Endothelial cell of umbilical vein (primary cell): Measurements from ENCODE around the gene ST6GALNAC3. TPM values are rescaled to one million over a fixed set of nuclear protein-coding genes. Genes with fewer than 3 reads are reported as not detected.

Experiments
- BruUV-seq: library from RNA; stranded (reverse); fragments of 400-500 nt; replicated peaks from 2 replicates; lab custom pipeline; 2021; lab: Mats Ljungman, UMichigan
- CTCF ChIA-PET: fragments of 300-600, 350-600 bp; sonication (Branson Sonifier 250); formaldehyde crosslinking; loops from one replicate; lab custom pipeline; 2021; ENCODE audit warnings: antibody characterized with exemption, inconsistent platforms; lab: Charles Lee
- POLR2A ChIA-PET: fragments of 300-600, 350-600 bp; sonication (Branson Sonifier 250); formaldehyde crosslinking; loops from one replicate; lab custom pipeline; 2021; ENCODE audit warnings: antibody characterized with exemption, inconsistent platforms; lab: Charles Lee
- DNase-seq: peaks from one replicate; pipeline ENCODE4 v3.0.0-alpha.2; 2011; ENCODE audit warnings: low read depth, low spot score
- FAIRE-seq: peaks from 2 replicates; lab custom pipeline; 2011; peaks lifted over from hg19 to GRCh38; lab: Jason Lieb, UNC
- H2AFZ ChIP-seq: 2 replicates; pipeline ENCODE4 v1.6.0; 2012; ENCODE audit warnings: low read depth, low read length, control low read depth, inconsistent platforms
- H3K27ac ChIP-seq: 2 replicates; pipeline ENCODE4 v1.5.1; 2011; ENCODE audit warnings: low read depth, mild to moderate bottlenecking, control low read depth, low read length, moderate library complexity; ENCODE audit not compliant: insufficient read depth
- H3K27me3 ChIP-seq, 2 experiments: 2 replicates each; pipeline versions ENCODE4 v1.6.0 to v1.6.1; 2011; ENCODE audit warnings: low read length in 2 of 2, mixed read lengths in 1 of 2; ENCODE audit not compliant: control insufficient read depth in 2 of 2, insufficient read depth in 2 of 2
- H3K36me3 ChIP-seq, 2 experiments: 2 replicates in 1 of 2; 3 replicates in 1 of 2; pipeline ENCODE4 v1.5.1; 2011; ENCODE audit warnings: low read length in 2 of 2, mild to moderate bottlenecking in 1 of 2, moderate library complexity in 1 of 2; ENCODE audit not compliant: control insufficient read depth in 2 of 2, insufficient read depth in 2 of 2; ENCODE audit errors: extremely low read depth in 1 of 2
- H3K4me1 ChIP-seq: 3 replicates; pipeline ENCODE4 v1.5.1; 2011; ENCODE audit warnings: mild to moderate bottlenecking, low read length; ENCODE audit not compliant: control insufficient read depth, insufficient read depth; ENCODE audit errors: extremely low read depth
- H3K4me2 ChIP-seq: 2 replicates; pipeline ENCODE4 v1.6.1; 2011; ENCODE audit warnings: low read length, control low read depth, mixed read lengths; ENCODE audit not compliant: insufficient read depth
- H3K4me3 ChIP-seq, 3 experiments: fragments of 200-600 bp in 1 of 3; sonication (generic), shearing (Covaris generic) in 1 of 3; replicated peaks in 1 of 3; 2 replicates each; pipeline ENCODE4 v1.5.1; 2011 to 2016; ENCODE audit warnings: control low read depth in 3 of 3, low read length in 3 of 3, mild to moderate bottlenecking in 2 of 3, inconsistent platforms in 1 of 3, low read depth in 1 of 3, moderate library complexity in 1 of 3; ENCODE audit not compliant: insufficient read depth in 1 of 3
- H3K79me2 ChIP-seq: 2 replicates; pipeline ENCODE4 v1.6.0; 2012; ENCODE audit warnings: low read length, inconsistent platforms; ENCODE audit not compliant: control insufficient read depth, insufficient read depth
- H3K9ac ChIP-seq: replicated peaks from 2 replicates; pipeline ENCODE3; 2011; ENCODE audit warnings: low read length, control low read depth; ENCODE audit not compliant: insufficient read depth; ENCODE audit errors: extremely low read depth
- H3K9me1 ChIP-seq: replicated peaks from 3 replicates; pipeline ENCODE4 v1.6.0; 2011; ENCODE audit warnings: mild to moderate bottlenecking, low read length; ENCODE audit not compliant: control insufficient read depth, insufficient read depth; ENCODE audit errors: extremely low read depth
- H3K9me3 ChIP-seq: replicated peaks from 2 replicates; pipeline ENCODE4 v1.5.1; 2012; ENCODE audit warnings: low read length, inconsistent platforms; ENCODE audit not compliant: control insufficient read depth, insufficient read depth
- H4K20me1 ChIP-seq: replicated peaks from 2 replicates; pipeline ENCODE3; 2011; ENCODE audit warnings: mild to moderate bottlenecking, low read length; ENCODE audit not compliant: control insufficient read depth, insufficient read depth; ENCODE audit errors: extremely low read depth
- EZH2 ChIP-seq: IDR thresholded peaks from 2 replicates; pipeline ENCODE4 v1.6.1; 2012; ENCODE audit warnings: borderline replicate concordance, low read depth, mild to moderate bottlenecking, moderate library complexity, low read length, inconsistent platforms; ENCODE audit not compliant: severe bottlenecking
- FOS ChIP-seq: IDR thresholded peaks from 2 replicates; pipeline ENCODE4 v1.6.1; 2011; ENCODE audit warnings: mild to moderate bottlenecking, low read length, moderate library complexity, borderline replicate concordance; ENCODE audit not compliant: insufficient read depth
- GATA2 ChIP-seq: IDR thresholded peaks from 2 replicates; pipeline ENCODE4 v1.7.0; 2011; ENCODE audit warnings: low read depth, mild to moderate bottlenecking, moderate library complexity, mixed read lengths, low read length; ENCODE audit not compliant: insufficient read length, insufficient read depth
- JUN ChIP-seq: IDR thresholded peaks from 2 replicates; pipeline ENCODE4 v1.6.1; 2011; ENCODE audit warnings: borderline replicate concordance, low read depth; ENCODE audit not compliant: insufficient read length, insufficient read depth
- MYC ChIP-seq: IDR thresholded peaks from one replicate; pipeline ENCODE4 v1.6.1; 2011; ENCODE audit warnings: mild to moderate bottlenecking, low read depth, low read length
- POLR2A ChIP-seq: IDR thresholded peaks from 2 replicates; pipeline ENCODE4 v1.6.1; 2012; ENCODE audit warnings: low read depth, mild to moderate bottlenecking, control low read depth, low read length
- POLR2AphosphoS5 ChIP-seq: IDR thresholded peaks from 2 replicates; pipeline ENCODE4 v1.6.1; 2012; ENCODE audit warnings: low read depth, mild to moderate bottlenecking, control low read depth, low read length, moderate library complexity; ENCODE audit not compliant: insufficient read depth
- dilution Hi-C: fragments of 300-500 bp; cut with MboI; formaldehyde crosslinking; loops from one replicate; pipeline ENCODE4 v1.15.0; 2019; ENCODE audit warnings: low sequenced_read_pairs; ENCODE audit not compliant: extremely low pct_ligation_motif_present
- intact Hi-C: fragments of 100-400 bp; cut with micrococcal nuclease; formaldehyde crosslinking; loops from one replicate; pipeline ENCODE4 v1.10.0; 2022
- polyA plus RNA-seq, 4 experiments: library from polyadenylated mRNA; depleted of rRNA in 3 of 4; stranded (reverse) in 3 of 4; unstranded in 1 of 4; fragments of >200 nt; gene quantifications; 2 replicates each; pipeline versions ENCODE4 v1.2.1 to v1.2.3, GENCODE V29; 2011 to 2012; ENCODE audit warnings: missing spikeins in 1 of 4
- total RNA-seq: library from RNA; stranded (reverse); gene quantifications from 2 replicates; pipeline ENCODE4 v1.2.3, GENCODE V29; 2021
- TF ChIP-seq, protein P1 (sequence below): IDR thresholded peaks from 2 replicates; pipeline ENCODE4 v1.6.1; 2011; ENCODE audit not compliant: insufficient read depth, insufficient read length
- TF ChIP-seq, protein P2 (sequence below), 2 donors: IDR thresholded peaks; 1 replicate in 1 of 2; 2 replicates in 1 of 2; pipeline ENCODE4 v1.5.1; 2011; ENCODE audit warnings: low read length in 2 of 2, mild to moderate bottlenecking in 2 of 2, moderate library complexity in 2 of 2, control low read depth in 1 of 2, inconsistent platforms in 1 of 2, low read depth in 1 of 2; ENCODE audit not compliant: insufficient read depth in 1 of 2; ENCODE audit errors: extremely low read depth in 1 of 2

Gene ST6GALNAC3
- total and polyA plus RNA-seq, 2 donors (not counting 3 experiments of a cell fraction or from before 2014, with no cell fraction given) = 7.6 to 48.3 TPM

DNA sequence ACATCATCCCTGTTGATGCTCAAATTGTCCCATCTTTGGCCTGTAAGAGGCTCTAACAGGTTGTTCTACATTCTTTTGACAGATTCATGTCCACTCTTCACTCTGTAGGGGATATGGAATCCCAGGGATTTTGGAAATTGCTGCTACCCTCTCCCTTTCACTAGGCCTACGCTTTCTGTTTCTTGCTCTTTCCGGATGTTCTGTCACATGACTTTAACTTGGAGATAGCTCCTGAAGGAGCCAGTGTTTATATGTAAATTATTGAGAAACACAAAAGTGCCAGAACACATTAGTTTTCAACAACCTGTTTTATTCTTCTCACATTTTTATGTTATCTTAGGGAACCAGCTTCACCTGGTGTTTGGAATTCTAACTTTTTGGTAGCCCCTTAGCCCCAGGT, 505.7 kb downstream of the ST6GALNAC3 start:
- dilution Hi-C loops = no loop called here
- CTCF ChIA-PET = no interaction called here
- BruUV-seq = no TSS peak

DNA sequence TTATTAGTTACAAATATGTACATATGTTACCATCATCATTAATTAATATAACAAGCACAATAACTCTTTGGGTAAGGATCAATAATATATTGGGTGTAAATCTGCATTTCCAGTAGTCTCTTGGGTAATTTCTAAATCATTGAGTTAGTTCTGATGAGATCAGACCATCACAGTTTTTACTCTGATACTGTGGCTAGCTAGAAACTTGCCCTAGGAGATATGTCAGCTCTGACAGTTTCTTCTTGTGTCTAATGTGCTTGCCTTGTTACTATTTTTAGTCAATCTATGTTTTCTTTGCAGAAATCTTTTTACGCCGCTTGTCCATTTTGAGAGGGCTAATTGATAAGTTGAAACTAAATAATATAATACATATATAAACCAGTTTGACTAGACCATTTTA, 507.2 kb downstream of the ST6GALNAC3 start:
- Histone ChIP-seq H3K9ac (no peak overlapping the region), H3K9me1 (no peaks in the 10 kb centered on the region), H3K4me2 (no peak overlapping the region), H4K20me1 (no peaks in the 10 kb centered on the region), H3K79me2 (no peaks in the 10 kb centered on the region), H3K9me3 (no peaks in the 10 kb centered on the region), H3K4me3 (no peak overlapping the region), H3K27me3 (no peaks in the 10 kb centered on the region), H3K27ac (no peak overlapping the region), H3K4me1 (no peaks in the 10 kb centered on the region), H3K36me3 (no peaks in the 10 kb centered on the region), H2AFZ (no peak overlapping the region)
- ChIA-PET POLR2A (no interaction called here), CTCF (no interaction called here)
- no peak for DNase-seq
- intact Hi-C loops (no loop called here), dilution Hi-C loops (no loop called here)
- no peak for FAIRE-seq
- TF ChIP-seq POLR2A (no peak), POLR2AphosphoS5 (no peak), JUN (no peak), GATA2 (no peak), EZH2 (no peak), FOS (no peak), MYC (no peak)
- TF ChIP-seq, protein P1, sequence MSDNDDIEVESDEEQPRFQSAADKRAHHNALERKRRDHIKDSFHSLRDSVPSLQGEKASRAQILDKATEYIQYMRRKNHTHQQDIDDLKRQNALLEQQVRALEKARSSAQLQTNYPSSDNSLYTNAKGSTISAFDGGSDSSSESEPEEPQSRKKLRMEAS = no peak
- TF ChIP-seq, protein P2, sequence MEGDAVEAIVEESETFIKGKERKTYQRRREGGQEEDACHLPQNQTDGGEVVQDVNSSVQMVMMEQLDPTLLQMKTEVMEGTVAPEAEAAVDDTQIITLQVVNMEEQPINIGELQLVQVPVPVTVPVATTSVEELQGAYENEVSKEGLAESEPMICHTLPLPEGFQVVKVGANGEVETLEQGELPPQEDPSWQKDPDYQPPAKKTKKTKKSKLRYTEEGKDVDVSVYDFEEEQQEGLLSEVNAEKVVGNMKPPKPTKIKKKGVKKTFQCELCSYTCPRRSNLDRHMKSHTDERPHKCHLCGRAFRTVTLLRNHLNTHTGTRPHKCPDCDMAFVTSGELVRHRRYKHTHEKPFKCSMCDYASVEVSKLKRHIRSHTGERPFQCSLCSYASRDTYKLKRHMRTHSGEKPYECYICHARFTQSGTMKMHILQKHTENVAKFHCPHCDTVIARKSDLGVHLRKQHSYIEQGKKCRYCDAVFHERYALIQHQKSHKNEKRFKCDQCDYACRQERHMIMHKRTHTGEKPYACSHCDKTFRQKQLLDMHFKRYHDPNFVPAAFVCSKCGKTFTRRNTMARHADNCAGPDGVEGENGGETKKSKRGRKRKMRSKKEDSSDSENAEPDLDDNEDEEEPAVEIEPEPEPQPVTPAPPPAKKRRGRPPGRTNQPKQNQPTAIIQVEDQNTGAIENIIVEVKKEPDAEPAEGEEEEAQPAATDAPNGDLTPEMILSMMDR (IDR thresholded peaks at IDR 0.05; ENCODE audit: extremely low read depth in 1 of 2, insufficient read depth in 1 of 2, low read depth in 1 of 2, low read length in 2 of 2) = no peak
- no TSS peak for BruUV-seq

More for the DNA sequence above, 505.7 kb downstream of the ST6GALNAC3 start:
- H4K20me1 ChIP-seq = no peaks in the 10 kb centered on the region
- H3K4me2 ChIP-seq = no peak overlapping the region
- intact Hi-C loops = no loop called here
- POLR2A ChIA-PET = no interaction called here
- no peaks in the 10 kb centered on the region for H3K79me2 ChIP-seq
- H3K9me1 ChIP-seq = no peaks in the 10 kb centered on the region
- no peaks in the 10 kb centered on the region for H3K4me1 ChIP-seq
- H3K27ac ChIP-seq = no peak overlapping the region
- no peaks in the 10 kb centered on the region for H3K9me3 ChIP-seq
- H3K4me3 ChIP-seq = no peak overlapping the region
- DNase-seq (no peak), FAIRE-seq (no peak)
- H2AFZ ChIP-seq = no peak overlapping the region
- no peaks in the 10 kb centered on the region for H3K27me3 ChIP-seq
- H3K36me3 ChIP-seq = no peaks in the 10 kb centered on the region
- no peak overlapping the region for H3K9ac ChIP-seq
- TF ChIP-seq MYC (no peak), GATA2 (no peak)
- TF ChIP-seq, protein P1 = no peak
